Measurements from ENCODE around the gene SOST.
A peak's percentile ranks its signal among the peaks of the same experiment; 100 is the strongest.

Gene SOST

GRCh38 chr17:43774304-43775250 lies 16.0 kb upstream of the SOST start:
- DNase-seq (ENCODE audit: low read depth in 2 of 2), result no peak

- no peak for DNase-seq (ENCODE audit: low read depth in 2 of 2)
These were observed 14.5 kb upstream of the SOST start for GRCh38 chr17:43772877-43773648.

- DNase-seq (ENCODE audit: low read depth in 2 of 2), result no peak
These were observed 12.9 kb upstream of the SOST start for GRCh38 chr17:43771463-43771862.

GRCh38 chr17:43770957-43771356 lies 12.4 kb upstream of the SOST start:
- DNase-seq (ENCODE audit: low read depth in 2 of 2), result no peak

GRCh38 chr17:43769859-43770258 lies 11.3 kb upstream of the SOST start:
- DNase-seq (ENCODE audit: low read depth in 2 of 2), result no peak

GRCh38 chr17:43769426-43769825 lies 10.8 kb upstream of the SOST start:
- DNase-seq (ENCODE audit: low read depth in 2 of 2), result no peak

GRCh38 chr17:43768943-43769342 lies 10.4 kb upstream of the SOST start:
- DNase-seq (ENCODE audit: low read depth in 2 of 2), result no peak

- DNase-seq (ENCODE audit: low read depth in 2 of 2), result no peak
These were observed 9.8 kb upstream of the SOST start for GRCh38 chr17:43768382-43768781.

GRCh38 chr17:43767713-43768059 lies 9.1 kb upstream of the SOST start:
- DNase-seq (ENCODE audit: low read depth in 2 of 2), result no peak

- DNase-seq (ENCODE audit: low read depth in 2 of 2), result no peak
These were observed 8.6 kb upstream of the SOST start for GRCh38 chr17:43767053-43767712.

GRCh38 chr17:43766413-43767052 lies 7.9 kb upstream of the SOST start:
- no peak for DNase-seq (ENCODE audit: low read depth in 2 of 2)

- DNase-seq (ENCODE audit: low read depth in 2 of 2), result peak; percentile 71 to 75
These were observed 1.8 kb upstream of the SOST start for GRCh38 chr17:43760254-43760852.

- no peak for DNase-seq (ENCODE audit: low read depth in 2 of 2)
These were observed 1.2 kb upstream of the SOST start for GRCh38 chr17:43759836-43760235.

- no peak for DNase-seq (ENCODE audit: low read depth in 2 of 2)
These were observed 505 bp downstream of the SOST start for GRCh38 chr17:43758086-43758485.

GRCh38 chr17:43757171-43757660 lies 1.4 kb downstream of the SOST start:
- DNase-seq (ENCODE audit: low read depth in 2 of 2), result no peak

GRCh38 chr17:43756201-43756600 lies 2.4 kb downstream of the SOST start:
- DNase-seq (ENCODE audit: low read depth in 2 of 2), result no peak

GRCh38 chr17:43755389-43755875 lies 3.2 kb downstream of the SOST start:
- DNase-seq (ENCODE audit: low read depth in 2 of 2), result no peak

- DNase-seq (ENCODE audit: low read depth in 2 of 2), result no peak
These were observed 3.6 kb downstream of the SOST start for GRCh38 chr17:43754947-43755346.

GRCh38 chr17:43753493-43754129 lies 5.0 kb downstream of the SOST start:
- DNase-seq (ENCODE audit: low read depth in 2 of 2), result no peak

- DNase-seq (ENCODE audit: low read depth in 2 of 2), result no peak
These were observed 8.4 kb downstream of the SOST start for GRCh38 chr17:43750153-43750552.

- DNase-seq (ENCODE audit: low read depth in 2 of 2), result no peak
These were observed 13.1 kb downstream of the SOST start for GRCh38 chr17:43745541-43745940.

Data from stimulated activated CD8-positive, alpha-beta memory T cell treated with anti-CD3 and anti-CD28 coated beads, Interleukin-2, amount 100 ng/mL, for 1 hour (primary cell).